ENCODE measurements around the gene ANKRD13A. TPM values are rescaled to one million over a fixed set of nuclear protein-coding genes. Genes with fewer than 3 reads are reported as not detected.

The ANKRD13A gene
- total and polyA plus RNA-seq, 2 of the 13 experiments (the other 11 are each of a cell fraction or from before 2014, with no cell fraction given) = 34.1 to 41.6 TPM

- TF ChIP-seq RBM39 (IDR thresholded peaks at IDR 0.05; ENCODE audit: low read depth, low read length, poor library complexity, severe bottlenecking) = no peak
- TF ChIP-seq, protein P1, sequence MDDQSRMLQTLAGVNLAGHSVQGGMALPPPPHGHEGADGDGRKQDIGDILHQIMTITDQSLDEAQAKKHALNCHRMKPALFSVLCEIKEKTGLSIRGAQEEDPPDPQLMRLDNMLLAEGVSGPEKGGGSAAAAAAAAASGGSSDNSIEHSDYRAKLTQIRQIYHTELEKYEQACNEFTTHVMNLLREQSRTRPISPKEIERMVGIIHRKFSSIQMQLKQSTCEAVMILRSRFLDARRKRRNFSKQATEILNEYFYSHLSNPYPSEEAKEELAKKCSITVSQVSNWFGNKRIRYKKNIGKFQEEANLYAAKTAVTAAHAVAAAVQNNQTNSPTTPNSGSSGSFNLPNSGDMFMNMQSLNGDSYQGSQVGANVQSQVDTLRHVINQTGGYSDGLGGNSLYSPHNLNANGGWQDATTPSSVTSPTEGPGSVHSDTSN (CRISPR knock-in tag; IDR thresholded peaks at IDR 0.05; ENCODE audit: borderline replicate concordance) = no peak
- peak; percentile 73 for TF ChIP-seq NCOR1 (IDR thresholded peaks at IDR 0.05; ENCODE audit: borderline replicate concordance, low read length)
- no peak for TF ChIP-seq JDP2 (CRISPR knock-in tag; IDR thresholded peaks at IDR 0.05; ENCODE audit: borderline replicate concordance)
- TF ChIP-seq BATF2 (CRISPR knock-in tag; IDR thresholded peaks at IDR 0.05) = no peak
- TF ChIP-seq SRF (IDR thresholded peaks at IDR 0.05; ENCODE audit: low read depth, low read length) = no peak
- TF ChIP-seq ZNF292 (CRISPR knock-in tag; IDR thresholded peaks at IDR 0.05; ENCODE audit: borderline replicate concordance, low read depth) = peak; percentile 47; the same call in 1 of the 2 replicates
- no peak for TF ChIP-seq GTF2F1 (IDR thresholded peaks at IDR 0.05; ENCODE audit: low read length)
- no peak for TF ChIP-seq ZC3H13 (CRISPR knock-in tag; IDR thresholded peaks at IDR 0.05)
- no peak for TF ChIP-seq MAZ (IDR thresholded peaks at IDR 0.05; ENCODE audit: borderline replicate concordance, low read depth, low read length)
- peak; percentile 42; the same call in 1 of the 2 replicates for TF ChIP-seq MAZ (CRISPR knock-in tag; IDR thresholded peaks at IDR 0.05; ENCODE audit: low read depth)
- TF ChIP-seq MTF2 (CRISPR knock-in tag; IDR thresholded peaks at IDR 0.05; ENCODE audit: borderline replicate concordance) = no peak
- peak; percentile 51; the same call in 1 of the 2 replicates for TF ChIP-seq ZNF430 (CRISPR knock-in tag; IDR thresholded peaks at IDR 0.05)
- TF ChIP-seq MBD4 (IDR thresholded peaks at IDR 0.05; ENCODE audit: borderline replicate concordance, low read length) = no peak
- TF ChIP-seq NAIF1 (CRISPR knock-in tag; IDR thresholded peaks at IDR 0.05; ENCODE audit: borderline replicate concordance) = no peak
- peak; percentile 80; the same call in 1 of the 2 replicates for TF ChIP-seq IRF2 (CRISPR knock-in tag; IDR thresholded peaks at IDR 0.05)
- no peak for TF ChIP-seq ZNF878 (CRISPR knock-in tag; IDR thresholded peaks at IDR 0.05)
- TF ChIP-seq STAG1 (CRISPR knock-in tag; IDR thresholded peaks at IDR 0.05) = no peak
- TF ChIP-seq MLLT10 (CRISPR knock-in tag; IDR thresholded peaks at IDR 0.05) = no peak
- TF ChIP-seq, protein P2, sequence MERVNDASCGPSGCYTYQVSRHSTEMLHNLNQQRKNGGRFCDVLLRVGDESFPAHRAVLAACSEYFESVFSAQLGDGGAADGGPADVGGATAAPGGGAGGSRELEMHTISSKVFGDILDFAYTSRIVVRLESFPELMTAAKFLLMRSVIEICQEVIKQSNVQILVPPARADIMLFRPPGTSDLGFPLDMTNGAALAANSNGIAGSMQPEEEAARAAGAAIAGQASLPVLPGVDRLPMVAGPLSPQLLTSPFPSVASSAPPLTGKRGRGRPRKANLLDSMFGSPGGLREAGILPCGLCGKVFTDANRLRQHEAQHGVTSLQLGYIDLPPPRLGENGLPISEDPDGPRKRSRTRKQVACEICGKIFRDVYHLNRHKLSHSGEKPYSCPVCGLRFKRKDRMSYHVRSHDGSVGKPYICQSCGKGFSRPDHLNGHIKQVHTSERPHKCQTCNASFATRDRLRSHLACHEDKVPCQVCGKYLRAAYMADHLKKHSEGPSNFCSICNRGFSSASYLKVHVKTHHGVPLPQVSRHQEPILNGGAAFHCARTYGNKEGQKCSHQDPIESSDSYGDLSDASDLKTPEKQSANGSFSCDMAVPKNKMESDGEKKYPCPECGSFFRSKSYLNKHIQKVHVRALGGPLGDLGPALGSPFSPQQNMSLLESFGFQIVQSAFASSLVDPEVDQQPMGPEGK (CRISPR knock-in tag; IDR thresholded peaks at IDR 0.05) = peak; percentile 45
- no peak; the same call in 1 of the 2 replicates for TF ChIP-seq ZC3H4 (CRISPR knock-in tag; IDR thresholded peaks at IDR 0.05; ENCODE audit: borderline replicate concordance)
- TF ChIP-seq EZH2 (conservative IDR thresholded peaks at IDR 0.05; ENCODE audit: low read depth, low read length) = no peak
- TF ChIP-seq AHR (CRISPR knock-in tag; IDR thresholded peaks at IDR 0.05) = no peak
- TF ChIP-seq ZNF234 (CRISPR knock-in tag; conservative IDR thresholded peaks at IDR 0.05) = no peak
- TF ChIP-seq MATR3 (CRISPR knock-in tag; IDR thresholded peaks at IDR 0.05) = no peak
- peak; percentile 89 for TF ChIP-seq SAP130 (CRISPR knock-in tag; IDR thresholded peaks at IDR 0.05; ENCODE audit: low read depth)
- TF ChIP-seq ZNF329 (CRISPR knock-in tag; IDR thresholded peaks at IDR 0.05; ENCODE audit: low read depth) = no peak
Measured at GRCh38 chr12:110039085-110039807, 40.0 kb downstream of the ANKRD13A start (continued).

Data from HepG2 (cell line).